C4-2B (cell line): ENCODE results near the gene KCNS3.
"Not testable (repeated sequence)": the region's sequence is repeated elsewhere in the genome, so short reads cannot be mapped to it uniquely, and the experiment has no call there.

Source experiments
- H3K27ac ChIP-seq: fragments of 450-650 bp; 2 replicates; pipeline ENCODE4 v1.5.1; 2017
- CTCF ChIP-seq: fragments of 450-650 bp; conservative IDR thresholded peaks from 2 replicates; pipeline ENCODE4 v1.5.1; 2017; ENCODE audit warnings: mild to moderate bottlenecking
- ZFX ChIP-seq: fragments of 450-650 bp; IDR thresholded peaks from 2 replicates; pipeline ENCODE4 v1.6.1; 2017

The KCNS3 gene

GRCh38 chr2:17959833-17960232 is 81.4 kb downstream of the KCNS3 start:
- TF ChIP-seq CTCF (no peak), ZFX (no peak)
- no peak overlapping the region for H3K27ac ChIP-seq

GRCh38 chr2:17960925-17961324 is 82.5 kb downstream of the KCNS3 start:
- no peak for TF ChIP-seq CTCF
- no peak for TF ChIP-seq ZFX
- 0 out of 2 replicates have a peak overlapping the region, but pooled peaks have one; percentile 16 for H3K27ac ChIP-seq

GRCh38 chr2:17961789-17962188 is 83.3 kb downstream of the KCNS3 start:
- H3K27ac ChIP-seq = no peak overlapping the region
- TF ChIP-seq CTCF = no peak
- TF ChIP-seq ZFX = no peak

- TF ChIP-seq ZFX (no peak), CTCF (no peak)
- H3K27ac ChIP-seq = no peak overlapping the region
These were observed 84.4 kb downstream of the KCNS3 start for GRCh38 chr2:17962876-17963275.

GRCh38 chr2:17963571-17963970 is 85.1 kb downstream of the KCNS3 start:
- H3K27ac ChIP-seq = not testable (repeated sequence)

- TF ChIP-seq ZFX (no peak), CTCF (no peak)
- no peak overlapping the region for H3K27ac ChIP-seq
These were observed 86.7 kb downstream of the KCNS3 start for GRCh38 chr2:17965196-17965595.

GRCh38 chr2:17966798-17967197 is 88.3 kb downstream of the KCNS3 start:
- TF ChIP-seq CTCF (no peak), ZFX (no peak)
- H3K27ac ChIP-seq = no peak overlapping the region

GRCh38 chr2:17969661-17970060 is 91.2 kb downstream of the KCNS3 start:
- TF ChIP-seq CTCF (no peak), ZFX (no peak)
- H3K27ac ChIP-seq = no peak overlapping the region
